IMR-90 (cell line): ENCODE results near the gene TNNI3K. TPM values are rescaled to one million over a fixed set of nuclear protein-coding genes. Genes with fewer than 3 reads are reported as not detected.
A peak's percentile ranks its signal among the peaks of the same experiment; 100 is the strongest.

Experiments used
- ATAC-seq: fragments of 200-7000 bp; cut with Tn5 transposase; 2 replicates; pipeline ENCODE4 v1.9.1; 2020; ENCODE audit warnings: low read depth, mild to moderate bottlenecking, moderate library complexity
- BruUV-seq: library from RNA; stranded (reverse); fragments of 400-500 nt; replicated peaks from 2 replicates; lab custom pipeline; 2021; lab: Mats Ljungman, UMichigan
- CTCF ChIA-PET: fragments of 300-600 bp; formaldehyde crosslinking; extraction: SDS; loops from one replicate; lab custom pipeline; 2021; ENCODE audit warnings: antibody characterized with exemption; lab: Yijun Ruan, JAX
- POLR2A ChIA-PET: fragments of 300-600 bp; sonication (Branson Sonifier 250); formaldehyde crosslinking; loops from one replicate; lab custom pipeline; 2022; ENCODE audit warnings: antibody characterized with exemption; ENCODE audit not compliant: unreplicated experiment; lab: Charles Lee
- DNase-seq: peaks from one replicate; pipeline ENCODE4 v3.0.0; 2013
- H2AFZ ChIP-seq: replicated peaks from 2 replicates; pipeline ENCODE3; 2013; ENCODE audit warnings: low read length, mild to moderate bottlenecking; ENCODE audit not compliant: poor library complexity
- H2AK5ac ChIP-seq: 2 replicates; pipeline ENCODE4 v1.6.1; 2013; ENCODE audit warnings: low read depth, low read length, inconsistent platforms
- H2AK9ac ChIP-seq: replicated peaks from 2 replicates; pipeline ENCODE3; 2013; ENCODE audit warnings: mild to moderate bottlenecking, low read depth, low read length, moderate library complexity; ENCODE audit not compliant: poor library complexity
- H2BK120ac ChIP-seq: 2 replicates; pipeline ENCODE4 v1.6.1; 2013; ENCODE audit warnings: low read depth, low read length, inconsistent platforms
- H2BK15ac ChIP-seq: 3 replicates; pipeline ENCODE4 v1.6.1; 2013; ENCODE audit warnings: low read depth, low read length, inconsistent platforms
- H2BK20ac ChIP-seq: 2 replicates; pipeline ENCODE4 v1.6.1; 2013; ENCODE audit warnings: low read depth, mild to moderate bottlenecking, inconsistent platforms, low read length, moderate library complexity
- H2BK5ac ChIP-seq: 2 replicates; pipeline ENCODE4 v1.6.1; 2013; ENCODE audit warnings: mild to moderate bottlenecking, low read depth, low read length, inconsistent platforms; ENCODE audit not compliant: poor library complexity, severe bottlenecking
- H3K14ac ChIP-seq: replicated peaks from 2 replicates; pipeline ENCODE4 v1.6.1; 2013; ENCODE audit warnings: low read depth, low read length, inconsistent platforms
- H3K18ac ChIP-seq: 2 replicates; pipeline ENCODE4 v1.6.1; 2013; ENCODE audit warnings: low read depth, low read length, control low read depth
- H3K23ac ChIP-seq: 2 replicates; pipeline ENCODE4 v1.6.1; 2013; ENCODE audit warnings: low read depth, low read length, inconsistent platforms
- H3K27ac ChIP-seq: 2 replicates; pipeline ENCODE4 v1.5.1; 2013; ENCODE audit warnings: mild to moderate bottlenecking, control low read depth, low read length; ENCODE audit not compliant: insufficient read depth
- H3K27me3 ChIP-seq: 2 replicates; pipeline ENCODE4 v1.6.1; 2013; ENCODE audit warnings: low read length; ENCODE audit not compliant: control insufficient read depth, insufficient read depth
- H3K36me3 ChIP-seq: 2 replicates; pipeline ENCODE4 v1.6.1; 2013; ENCODE audit warnings: low read length, mixed read lengths; ENCODE audit not compliant: control insufficient read depth, insufficient read depth
- H3K4ac ChIP-seq: 2 replicates; pipeline ENCODE4 v1.6.1; 2013; ENCODE audit warnings: low read depth, low read length, inconsistent platforms
- H3K4me1 ChIP-seq: 2 replicates; pipeline ENCODE4 v1.6.1; 2013; ENCODE audit warnings: low read length, mixed read lengths; ENCODE audit not compliant: control insufficient read depth, insufficient read depth
- H3K4me2 ChIP-seq: 2 replicates; pipeline ENCODE4 v1.6.1; 2013; ENCODE audit warnings: low read depth, mild to moderate bottlenecking, control low read depth, low read length, moderate library complexity
- H3K4me3 ChIP-seq: 2 replicates; pipeline ENCODE4 v1.5.1; 2013; ENCODE audit warnings: low read depth, mild to moderate bottlenecking, control low read depth, low read length, moderate library complexity; ENCODE audit not compliant: insufficient read depth
- H3K56ac ChIP-seq: 2 replicates; pipeline ENCODE4 v1.6.1; 2013; ENCODE audit warnings: low read length, inconsistent platforms; ENCODE audit not compliant: insufficient read depth; ENCODE audit errors: extremely low read depth
- H3K79me1 ChIP-seq, 2 experiments: 2 replicates each; pipeline ENCODE4 v1.6.1; 2013; ENCODE audit warnings: low read length in 2 of 2, inconsistent platforms in 1 of 2, low read depth in 1 of 2
- H3K9ac ChIP-seq: 2 replicates; pipeline ENCODE4 v1.6.1; 2013; ENCODE audit warnings: low read depth, low read length, control low read depth
- H3K9me1 ChIP-seq: 2 replicates; pipeline ENCODE4 v1.6.1; 2013; ENCODE audit warnings: low read length, inconsistent platforms; ENCODE audit not compliant: insufficient read depth
- H3K9me3 ChIP-seq: 2 replicates; pipeline ENCODE4 v1.6.1; 2013; ENCODE audit warnings: low read length; ENCODE audit not compliant: control insufficient read depth, insufficient read depth
- H4K20me1 ChIP-seq: 2 replicates; pipeline ENCODE4 v1.6.1; 2013; ENCODE audit warnings: low read length, inconsistent platforms; ENCODE audit not compliant: insufficient read depth
- H4K5ac ChIP-seq: 2 replicates; pipeline ENCODE4 v1.6.1; 2013; ENCODE audit warnings: mild to moderate bottlenecking, low read depth, low read length, control low read depth
- H4K8ac ChIP-seq, 2 experiments: 2 replicates each; pipeline ENCODE4 v1.6.1; 2013; ENCODE audit warnings: low read depth in 2 of 2, low read length in 2 of 2, control low read depth in 1 of 2, inconsistent platforms in 1 of 2
- H4K91ac ChIP-seq: 2 replicates; pipeline ENCODE4 v1.6.1; 2013; ENCODE audit warnings: low read depth, low read length, inconsistent platforms; ENCODE audit not compliant: insufficient read depth
- BHLHE40 ChIP-seq: fragments of 150-350 bp; IDR thresholded peaks from 2 replicates; pipeline ENCODE4 v1.6.1; 2016; ENCODE audit warnings: mild to moderate bottlenecking, low read depth, low read length
- CEBPB ChIP-seq: IDR thresholded peaks from 2 replicates; pipeline ENCODE4 v1.6.1; 2012; ENCODE audit warnings: low read depth, low read length, improper control_type of control experiment
- WGBS, 2 experiments: methylation state at CpG; one replicate each; pipeline versions ENCODE4 v1.1.5 to v1.1.7; 2013; ENCODE audit warnings: missing lambda C conversion rate in 2 of 2; ENCODE audit not compliant: insufficient read length in 1 of 2; ENCODE audit errors: extremely low coverage in 2 of 2; 5-methylcytosine and 5-hydroxymethylcytosine counted together
- dilution Hi-C: fragments of 300-500 bp; cut with HindIII; formaldehyde crosslinking; loops from one replicate; pipeline ENCODE4 v1.14.3; 2018; ENCODE audit warnings: low sequenced_read_pairs; ENCODE audit not compliant: unreplicated experiment
- in situ Hi-C: fragments of 300-500 bp; cut with MboI; formaldehyde crosslinking; loops from 3 replicates; pipeline ENCODE4 v1.14.3; 2019; ENCODE audit warnings: low sequenced_read_pairs, inconsistent platforms, mixed read lengths
- intact Hi-C: fragments of 100-400 bp; cut with micrococcal nuclease; formaldehyde crosslinking; loops from 2 replicates; pipeline ENCODE4 v1.10.0; 2022
- polyA plus RNA-seq, 3 experiments: library from polyadenylated mRNA; depleted of rRNA; stranded (reverse); fragments of >200 nt; gene quantifications; 2 replicates each; pipeline ENCODE4 v1.2.3, GENCODE V29; 2012; ENCODE audit warnings: low replicate concordance in 1 of 3
- total RNA-seq: library from RNA; depleted of rRNA; stranded (reverse); fragments of >200 nt; gene quantifications from 2 replicates; pipeline ENCODE4 v1.2.3, GENCODE V29; 2012

Gene TNNI3K
- total and polyA plus RNA-seq, 2 of the 4 experiments (the other 2 are of a cell fraction) = 0.90 to 1.3 TPM

DNA sequence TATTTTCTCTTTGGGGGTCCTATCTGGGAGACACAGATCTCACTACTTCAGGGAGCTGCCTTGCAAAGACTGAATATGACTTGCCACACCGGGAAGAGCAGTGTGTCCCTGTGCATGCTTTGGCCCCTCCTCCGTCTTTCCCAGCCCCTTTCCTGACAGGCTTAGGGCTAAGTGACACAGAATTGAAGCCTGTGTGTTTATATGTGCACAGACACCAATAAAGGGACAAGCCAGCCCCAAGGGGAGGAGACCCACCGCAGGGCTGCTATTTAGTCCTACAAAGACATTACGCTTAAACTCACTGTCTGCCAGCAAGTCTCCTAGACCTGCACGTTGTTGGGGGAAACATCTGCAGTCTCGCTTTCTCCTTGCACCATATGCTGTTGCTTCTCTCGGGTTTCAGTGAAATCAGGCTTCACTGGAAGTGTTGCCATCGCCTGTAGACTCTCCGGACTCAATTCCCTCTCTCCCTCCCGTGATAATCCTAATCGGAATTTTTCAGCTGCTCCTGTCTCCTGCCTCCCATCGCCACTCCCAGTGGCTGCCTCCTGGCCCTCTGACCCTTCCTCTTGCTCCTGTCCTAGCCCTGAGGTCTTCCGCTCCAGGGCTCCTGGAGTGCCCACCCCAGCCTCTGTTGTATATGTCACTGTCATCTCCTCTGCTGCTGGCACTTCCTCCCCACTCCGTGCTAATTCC is 335.8 kb downstream of the TNNI3K start:
- TF ChIP-seq BHLHE40 (no peak), CEBPB (no peak)
- in situ Hi-C loops = no loop called here
- no peaks in the 10 kb centered on the region for H3K27me3 ChIP-seq
- no peak overlapping the region for H3K9ac ChIP-seq
- H4K8ac ChIP-seq = no peak overlapping the region
- ATAC-seq = no peak
- H2BK120ac ChIP-seq = no peak overlapping the region
- H3K4me1 ChIP-seq = no peaks in the 10 kb centered on the region
- 6% methylated on average over 9 of the region's 14 CpGs; no CpG with 5 or more reads in 1 of the 2 experiments for WGBS, 2 experiments
- no peak overlapping the region for H2AK9ac ChIP-seq
- peak overlapping the region; percentile 58 for H2AFZ ChIP-seq
- H3K4me2 ChIP-seq = no peak overlapping the region; the same call in 1 of the 2 replicates
- no peak overlapping the region for H2BK15ac ChIP-seq
- H3K4me3 ChIP-seq = no peak overlapping the region
- ChIA-PET POLR2A (no interaction called here), CTCF (interaction anchor here (0.7 kb wide), 1 partner anchor 1144 kb away, joined by 3 read pairs; no protein-coding TSS in a partner anchor)
- intact Hi-C loops = no loop called here
- no peak overlapping the region for H4K5ac ChIP-seq
- H3K23ac ChIP-seq = no peak overlapping the region
- H3K9me3 ChIP-seq = no peaks in the 10 kb centered on the region
- H2BK5ac ChIP-seq = no peak overlapping the region
- no peak overlapping the region for H2AK5ac ChIP-seq
- no peak overlapping the region for H4K91ac ChIP-seq
- no peak overlapping the region for H2BK20ac ChIP-seq
- H3K14ac ChIP-seq = no peak overlapping the region
- no TSS peak for BruUV-seq
- no peaks in the 10 kb centered on the region for H3K79me1 ChIP-seq
- dilution Hi-C loops = no loop called here
- no peaks in the 10 kb centered on the region for H3K9me1 ChIP-seq
- no peak overlapping the region for H3K27ac ChIP-seq
- H3K36me3 ChIP-seq = no peaks in the 10 kb centered on the region
- H3K18ac ChIP-seq = no peak overlapping the region
- no peaks in the 10 kb centered on the region for H4K20me1 ChIP-seq
- H3K4ac ChIP-seq = no peak overlapping the region
- DNase-seq = no peak
- H3K56ac ChIP-seq = no peak overlapping the region
